ENCODE results near the gene MYO19.

GRCh38 chr17:36504156-36504545, 30.5 kb downstream of the MYO19 start:
- TF ChIP-seq RFX5 (IDR thresholded peaks at IDR 0.05; ENCODE audit: low read depth, low read length) (no peak), ZNF274 (IDR thresholded peaks at IDR 0.05; ENCODE audit: borderline replicate concordance, low read depth, low read length) (no peak), CEBPB (tag; IDR thresholded peaks at IDR 0.05) (no peak), CREBBP (IDR thresholded peaks at IDR 0.05; ENCODE audit: low read depth, low read length) (no peak), POLR3A (IDR thresholded peaks at IDR 0.05; ENCODE audit: borderline replicate concordance, extremely low read depth, insufficient read depth, insufficient read length) (no peak), EP300 (IDR thresholded peaks at IDR 0.05; ENCODE audit: low read length) (no peak), FOXM1 (IDR thresholded peaks at IDR 0.05; ENCODE audit: low read depth) (no peak), FOXM1 (CRISPR knock-in tag; IDR thresholded peaks at IDR 0.05; ENCODE audit: low read depth) (no peak), EGR1 (conservative IDR thresholded peaks at IDR 0.05) (no peak), RFX7 (CRISPR knock-in tag; IDR thresholded peaks at IDR 0.05) (no peak)
- TF ChIP-seq, protein P1, sequence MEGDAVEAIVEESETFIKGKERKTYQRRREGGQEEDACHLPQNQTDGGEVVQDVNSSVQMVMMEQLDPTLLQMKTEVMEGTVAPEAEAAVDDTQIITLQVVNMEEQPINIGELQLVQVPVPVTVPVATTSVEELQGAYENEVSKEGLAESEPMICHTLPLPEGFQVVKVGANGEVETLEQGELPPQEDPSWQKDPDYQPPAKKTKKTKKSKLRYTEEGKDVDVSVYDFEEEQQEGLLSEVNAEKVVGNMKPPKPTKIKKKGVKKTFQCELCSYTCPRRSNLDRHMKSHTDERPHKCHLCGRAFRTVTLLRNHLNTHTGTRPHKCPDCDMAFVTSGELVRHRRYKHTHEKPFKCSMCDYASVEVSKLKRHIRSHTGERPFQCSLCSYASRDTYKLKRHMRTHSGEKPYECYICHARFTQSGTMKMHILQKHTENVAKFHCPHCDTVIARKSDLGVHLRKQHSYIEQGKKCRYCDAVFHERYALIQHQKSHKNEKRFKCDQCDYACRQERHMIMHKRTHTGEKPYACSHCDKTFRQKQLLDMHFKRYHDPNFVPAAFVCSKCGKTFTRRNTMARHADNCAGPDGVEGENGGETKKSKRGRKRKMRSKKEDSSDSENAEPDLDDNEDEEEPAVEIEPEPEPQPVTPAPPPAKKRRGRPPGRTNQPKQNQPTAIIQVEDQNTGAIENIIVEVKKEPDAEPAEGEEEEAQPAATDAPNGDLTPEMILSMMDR (IDR thresholded peaks at IDR 0.05 in 2 of 3, conservative IDR thresholded peaks at IDR 0.05 in 1 of 3; ENCODE audit: insufficient read depth in 2 of 3, low read depth in 1 of 3, low read length in 3 of 3) = no peak

Measured in K562 (cell line).